Fibroblast of villous mesenchyme (primary cell): ENCODE measurements around the gene SKAP1. TPM values are rescaled to one million over a fixed set of nuclear protein-coding genes. Genes with fewer than 3 reads are reported as not detected.

ENCODE experiments used
- DNase-seq: peaks from one replicate; pipeline ENCODE4 v3.0.0-alpha.2; 2010; ENCODE audit warnings: low read depth
- H3K4me3 ChIP-seq: 2 replicates; pipeline ENCODE4 v1.5.1; 2011; ENCODE audit warnings: low read depth, mild to moderate bottlenecking, low read length
- CTCF ChIP-seq: IDR thresholded peaks from 2 replicates; pipeline ENCODE4 v1.5.1; 2012; ENCODE audit warnings: low read depth, mild to moderate bottlenecking, low read length; ENCODE audit not compliant: insufficient read depth
- total RNA-seq: library from RNA; depleted of rRNA; stranded (reverse); fragments of >200 nt; gene quantifications from 2 replicates; pipeline ENCODE4 v1.2.3, GENCODE V29; 2012

Gene SKAP1
- total RNA-seq, result not detected in 2 replicates

DNA sequence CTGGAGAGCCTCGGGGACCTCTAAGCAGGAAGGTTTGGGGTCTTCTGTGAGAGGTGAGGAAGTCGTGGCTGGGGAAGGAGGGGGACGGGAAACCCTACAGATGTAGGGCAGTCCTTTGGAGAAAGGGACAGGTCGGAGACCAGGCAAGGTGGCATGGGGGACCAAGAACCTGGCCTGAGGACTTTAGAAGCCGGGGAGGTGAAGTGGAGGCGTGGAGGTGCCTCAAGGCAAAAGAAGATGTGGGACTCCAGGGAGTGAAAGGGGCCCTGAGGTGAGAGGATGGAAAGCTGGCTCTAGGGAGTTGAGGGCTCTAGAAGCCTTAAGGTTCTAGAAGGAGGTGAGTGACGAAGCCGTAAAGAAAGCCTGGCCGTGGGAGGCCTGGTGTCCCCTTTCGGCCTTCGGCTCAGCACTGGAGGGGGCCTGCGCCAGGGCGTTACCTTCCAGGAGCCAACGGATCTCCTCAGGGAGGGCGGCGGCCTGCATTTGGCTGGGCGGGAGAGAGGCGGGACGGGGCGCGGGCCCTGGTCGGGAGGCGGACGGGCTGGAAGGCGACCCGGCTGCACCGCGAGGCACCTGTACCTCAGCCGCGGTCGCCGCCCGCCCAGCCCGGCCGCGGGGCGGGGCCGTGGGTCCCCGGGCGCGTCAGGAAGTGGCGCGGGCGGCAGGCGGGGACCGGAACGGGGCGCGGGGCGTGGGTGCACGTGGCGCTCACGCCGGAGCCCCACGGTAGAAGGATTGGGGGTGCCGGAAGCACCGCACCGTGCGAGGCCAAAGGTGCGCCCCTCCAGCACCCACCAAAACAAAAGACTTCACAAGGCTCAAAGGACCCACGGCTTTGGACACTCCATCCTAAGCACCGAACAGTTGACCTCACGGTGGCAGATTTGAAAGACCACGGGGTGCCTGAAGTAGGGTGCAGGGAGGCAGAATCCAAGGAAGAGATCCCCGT, at the start of gene SKAP1:
SKAP1 (minus strand) TSS at position 577 of the 949 bp plus-strand sequence.
- H3K4me3 ChIP-seq, result no peak within 1 kb of the TSS
- DNase-seq, result no peak
- TF ChIP-seq CTCF, result no peak

DNA sequence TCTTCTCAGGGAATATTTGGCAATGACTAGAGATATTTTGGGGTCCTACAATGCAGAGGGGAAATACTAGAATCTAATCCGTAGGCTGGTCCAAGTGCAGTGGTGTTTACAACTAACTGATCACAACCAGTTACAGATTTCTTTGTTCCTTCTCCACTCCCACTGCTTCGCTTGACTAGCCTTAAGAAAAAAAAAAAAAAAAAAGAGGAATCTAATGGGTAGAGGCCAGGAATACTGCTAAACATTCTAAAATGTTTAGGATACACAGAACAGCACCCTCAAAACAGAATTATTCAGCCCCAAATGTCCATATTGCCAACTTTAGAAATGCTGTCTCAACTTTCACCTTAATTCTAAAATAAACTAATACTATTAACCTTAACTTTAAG, 49.0 kb upstream of the SKAP1 start:
- no peak overlapping the region for H3K4me3 ChIP-seq
- no peak for DNase-seq
- no peak for TF ChIP-seq CTCF

DNA sequence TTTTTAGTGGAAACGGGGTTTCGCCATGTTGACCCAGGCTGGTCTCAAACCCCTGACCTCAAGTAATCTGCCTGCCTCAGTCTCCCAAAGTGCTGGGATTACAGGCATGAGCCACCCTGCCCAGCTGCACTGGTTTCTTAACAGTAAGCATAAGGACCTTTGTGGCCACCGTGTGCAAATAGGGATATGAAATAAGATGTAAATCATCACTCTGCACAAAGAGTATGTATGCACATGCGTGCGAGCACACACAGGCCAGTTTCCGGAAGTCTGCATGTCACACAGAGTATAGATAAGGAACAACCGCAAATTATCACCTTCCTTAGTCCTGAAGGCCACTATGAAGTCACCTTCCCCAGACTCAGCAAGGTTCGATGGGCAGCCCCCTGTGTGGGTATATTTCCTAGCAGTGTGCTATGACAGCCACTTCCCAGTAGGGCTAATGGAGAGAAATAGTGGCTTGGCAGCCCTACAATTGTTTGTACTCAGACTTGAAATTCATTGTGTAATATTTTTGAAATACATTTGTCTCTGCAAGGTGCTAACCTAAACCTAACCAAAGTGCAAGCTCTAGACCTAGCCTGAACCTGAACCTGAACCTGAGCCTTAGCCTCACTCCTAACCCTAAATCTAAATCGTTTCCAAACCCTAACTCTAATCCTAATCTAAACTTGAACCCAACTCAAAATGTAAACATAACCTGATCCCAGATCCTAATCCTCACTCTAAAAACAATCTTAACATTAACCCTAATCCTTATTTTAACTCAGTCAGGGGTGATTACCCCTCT, 48.4 kb upstream of the SKAP1 start:
- peak; percentile 17 for TF ChIP-seq CTCF
- DNase-seq, result no peak
- H3K4me3 ChIP-seq, result no peak overlapping the region

- TF ChIP-seq CTCF, result no peak
- no peak for DNase-seq
- no peak overlapping the region for H3K4me3 ChIP-seq
These were observed 47.2 kb upstream of the SKAP1 start for GRCh38 chr17:48477221-48477620.

GRCh38 chr17:48472411-48473281, 42.6 kb upstream of the SKAP1 start:
- peak; percentile 90 for DNase-seq
- H3K4me3 ChIP-seq, result no peak overlapping the region
- no peak for TF ChIP-seq CTCF

- DNase-seq, result no peak
- no peak for TF ChIP-seq CTCF
- no peak overlapping the region for H3K4me3 ChIP-seq
These were observed 41.9 kb upstream of the SKAP1 start for GRCh38 chr17:48471817-48472410.
